IMR-90 (cell line): ENCODE measurements around the gene PDZD2. TPM values are rescaled to one million over a fixed set of nuclear protein-coding genes. Genes with fewer than 3 reads are reported as not detected.

ENCODE experiments used
- ATAC-seq: fragments of 200-7000 bp; cut with Tn5 transposase; 2 replicates; pipeline ENCODE4 v1.9.1; 2020; ENCODE audit warnings: low read depth, mild to moderate bottlenecking, moderate library complexity
- BruUV-seq: library from RNA; stranded (reverse); fragments of 400-500 nt; replicated peaks from 2 replicates; lab custom pipeline; 2021; lab: Mats Ljungman, UMichigan
- CTCF ChIA-PET: fragments of 300-600 bp; formaldehyde crosslinking; extraction: SDS; loops from one replicate; lab custom pipeline; 2021; ENCODE audit warnings: antibody characterized with exemption; lab: Yijun Ruan, JAX
- POLR2A ChIA-PET: fragments of 300-600 bp; sonication (Branson Sonifier 250); formaldehyde crosslinking; loops from one replicate; lab custom pipeline; 2022; ENCODE audit warnings: antibody characterized with exemption; ENCODE audit not compliant: unreplicated experiment; lab: Charles Lee
- DNase-seq: peaks from one replicate; pipeline ENCODE4 v3.0.0; 2013
- H2AFZ ChIP-seq: replicated peaks from 2 replicates; pipeline ENCODE3; 2013; ENCODE audit warnings: low read length, mild to moderate bottlenecking; ENCODE audit not compliant: poor library complexity
- H2AK5ac ChIP-seq: 2 replicates; pipeline ENCODE4 v1.6.1; 2013; ENCODE audit warnings: low read depth, low read length, inconsistent platforms
- H2AK9ac ChIP-seq: replicated peaks from 2 replicates; pipeline ENCODE3; 2013; ENCODE audit warnings: mild to moderate bottlenecking, low read depth, low read length, moderate library complexity; ENCODE audit not compliant: poor library complexity
- H2BK120ac ChIP-seq: 2 replicates; pipeline ENCODE4 v1.6.1; 2013; ENCODE audit warnings: low read depth, low read length, inconsistent platforms
- H2BK15ac ChIP-seq: 3 replicates; pipeline ENCODE4 v1.6.1; 2013; ENCODE audit warnings: low read depth, low read length, inconsistent platforms
- H2BK20ac ChIP-seq: 2 replicates; pipeline ENCODE4 v1.6.1; 2013; ENCODE audit warnings: low read depth, mild to moderate bottlenecking, inconsistent platforms, low read length, moderate library complexity
- H2BK5ac ChIP-seq: 2 replicates; pipeline ENCODE4 v1.6.1; 2013; ENCODE audit warnings: mild to moderate bottlenecking, low read depth, low read length, inconsistent platforms; ENCODE audit not compliant: poor library complexity, severe bottlenecking
- H3K14ac ChIP-seq: replicated peaks from 2 replicates; pipeline ENCODE4 v1.6.1; 2013; ENCODE audit warnings: low read depth, low read length, inconsistent platforms
- H3K18ac ChIP-seq: 2 replicates; pipeline ENCODE4 v1.6.1; 2013; ENCODE audit warnings: low read depth, low read length, control low read depth
- H3K23ac ChIP-seq: 2 replicates; pipeline ENCODE4 v1.6.1; 2013; ENCODE audit warnings: low read depth, low read length, inconsistent platforms
- H3K27ac ChIP-seq: 2 replicates; pipeline ENCODE4 v1.5.1; 2013; ENCODE audit warnings: mild to moderate bottlenecking, control low read depth, low read length; ENCODE audit not compliant: insufficient read depth
- H3K27me3 ChIP-seq: 2 replicates; pipeline ENCODE4 v1.6.1; 2013; ENCODE audit warnings: low read length; ENCODE audit not compliant: control insufficient read depth, insufficient read depth
- H3K36me3 ChIP-seq: 2 replicates; pipeline ENCODE4 v1.6.1; 2013; ENCODE audit warnings: low read length, mixed read lengths; ENCODE audit not compliant: control insufficient read depth, insufficient read depth
- H3K4ac ChIP-seq: 2 replicates; pipeline ENCODE4 v1.6.1; 2013; ENCODE audit warnings: low read depth, low read length, inconsistent platforms
- H3K4me1 ChIP-seq: 2 replicates; pipeline ENCODE4 v1.6.1; 2013; ENCODE audit warnings: low read length, mixed read lengths; ENCODE audit not compliant: control insufficient read depth, insufficient read depth
- H3K4me2 ChIP-seq: 2 replicates; pipeline ENCODE4 v1.6.1; 2013; ENCODE audit warnings: low read depth, mild to moderate bottlenecking, control low read depth, low read length, moderate library complexity
- H3K4me3 ChIP-seq: 2 replicates; pipeline ENCODE4 v1.5.1; 2013; ENCODE audit warnings: low read depth, mild to moderate bottlenecking, control low read depth, low read length, moderate library complexity; ENCODE audit not compliant: insufficient read depth
- H3K56ac ChIP-seq: 2 replicates; pipeline ENCODE4 v1.6.1; 2013; ENCODE audit warnings: low read length, inconsistent platforms; ENCODE audit not compliant: insufficient read depth; ENCODE audit errors: extremely low read depth
- H3K79me1 ChIP-seq, 2 experiments: 2 replicates each; pipeline ENCODE4 v1.6.1; 2013; ENCODE audit warnings: low read length in 2 of 2, inconsistent platforms in 1 of 2, low read depth in 1 of 2
- H3K9ac ChIP-seq: 2 replicates; pipeline ENCODE4 v1.6.1; 2013; ENCODE audit warnings: low read depth, low read length, control low read depth
- H3K9me1 ChIP-seq: 2 replicates; pipeline ENCODE4 v1.6.1; 2013; ENCODE audit warnings: low read length, inconsistent platforms; ENCODE audit not compliant: insufficient read depth
- H3K9me3 ChIP-seq: 2 replicates; pipeline ENCODE4 v1.6.1; 2013; ENCODE audit warnings: low read length; ENCODE audit not compliant: control insufficient read depth, insufficient read depth
- H4K20me1 ChIP-seq: 2 replicates; pipeline ENCODE4 v1.6.1; 2013; ENCODE audit warnings: low read length, inconsistent platforms; ENCODE audit not compliant: insufficient read depth
- H4K5ac ChIP-seq: 2 replicates; pipeline ENCODE4 v1.6.1; 2013; ENCODE audit warnings: mild to moderate bottlenecking, low read depth, low read length, control low read depth
- H4K8ac ChIP-seq, 2 experiments: 2 replicates each; pipeline ENCODE4 v1.6.1; 2013; ENCODE audit warnings: low read depth in 2 of 2, low read length in 2 of 2, control low read depth in 1 of 2, inconsistent platforms in 1 of 2
- H4K91ac ChIP-seq: 2 replicates; pipeline ENCODE4 v1.6.1; 2013; ENCODE audit warnings: low read depth, low read length, inconsistent platforms; ENCODE audit not compliant: insufficient read depth
- BHLHE40 ChIP-seq: fragments of 150-350 bp; IDR thresholded peaks from 2 replicates; pipeline ENCODE4 v1.6.1; 2016; ENCODE audit warnings: mild to moderate bottlenecking, low read depth, low read length
- CEBPB ChIP-seq: IDR thresholded peaks from 2 replicates; pipeline ENCODE4 v1.6.1; 2012; ENCODE audit warnings: low read depth, low read length, improper control_type of control experiment
- CHD1 ChIP-seq: IDR thresholded peaks from 2 replicates; pipeline ENCODE4 v1.6.1; 2012; ENCODE audit warnings: low read depth, low read length, improper control_type of control experiment
- ELK1 ChIP-seq: fragments of 150-350 bp; IDR thresholded peaks from 2 replicates; pipeline ENCODE4 v1.6.1; 2016; ENCODE audit warnings: low read depth, mild to moderate bottlenecking, low read length, moderate library complexity, borderline replicate concordance
- FOS ChIP-seq: fragments of 150-350 bp; IDR thresholded peaks from 2 replicates; pipeline ENCODE4 v1.6.1; 2016; ENCODE audit warnings: low read depth, low read length
- MAFK ChIP-seq: IDR thresholded peaks from 2 replicates; pipeline ENCODE4 v1.6.1; 2012; ENCODE audit warnings: low read depth, low read length, improper control_type of control experiment
- NFE2L2 ChIP-seq: fragments of 150-350 bp; IDR thresholded peaks from 2 replicates; pipeline ENCODE4 v1.6.1; 2016; ENCODE audit warnings: low read depth, mild to moderate bottlenecking, low read length
- RCOR1 ChIP-seq: IDR thresholded peaks from 2 replicates; pipeline ENCODE4 v1.6.1; 2012; ENCODE audit warnings: mild to moderate bottlenecking, low read length, improper control_type of control experiment; ENCODE audit not compliant: insufficient replicate concordance
- RFX5 ChIP-seq: IDR thresholded peaks from 2 replicates; pipeline ENCODE4 v1.8.0; 2012; ENCODE audit warnings: low read depth, mild to moderate bottlenecking, low read length, moderate library complexity
- SMC3 ChIP-seq: fragments of 150-350 bp; IDR thresholded peaks from 2 replicates; pipeline ENCODE4 v1.6.1; 2016; ENCODE audit warnings: low read depth, mild to moderate bottlenecking, antibody characterized with exemption, low read length, moderate library complexity
- dilution Hi-C: fragments of 300-500 bp; cut with HindIII; formaldehyde crosslinking; loops from one replicate; pipeline ENCODE4 v1.14.3; 2018; ENCODE audit warnings: low sequenced_read_pairs; ENCODE audit not compliant: unreplicated experiment
- in situ Hi-C: fragments of 300-500 bp; cut with MboI; formaldehyde crosslinking; loops from 3 replicates; pipeline ENCODE4 v1.14.3; 2019; ENCODE audit warnings: low sequenced_read_pairs, inconsistent platforms, mixed read lengths
- intact Hi-C: fragments of 100-400 bp; cut with micrococcal nuclease; formaldehyde crosslinking; loops from 2 replicates; pipeline ENCODE4 v1.10.0; 2022
- polyA plus RNA-seq, 3 experiments: library from polyadenylated mRNA; depleted of rRNA; stranded (reverse); fragments of >200 nt; gene quantifications; 2 replicates each; pipeline ENCODE4 v1.2.3, GENCODE V29; 2012; ENCODE audit warnings: low replicate concordance in 1 of 3
- total RNA-seq: library from RNA; depleted of rRNA; stranded (reverse); fragments of >200 nt; gene quantifications from 2 replicates; pipeline ENCODE4 v1.2.3, GENCODE V29; 2012

The PDZD2 gene
- total and polyA plus RNA-seq, 2 of the 4 experiments (the other 2 are of a cell fraction), result under 0.01 to 0.02 TPM

GRCh38 chr5:32132757-32133156 lies 493.8 kb downstream of the PDZD2 start:
- ATAC-seq, result peak; percentile 30; the same call in 1 of the 2 replicates
- POLR2A ChIA-PET, result no interaction called here
- H3K4me1 ChIP-seq, result peaks cover 9% of the 10 kb centered on the region

More at GRCh38 chr5:32132757-32133156, 493.8 kb downstream of the PDZD2 start:
- H2BK5ac ChIP-seq, result no peak overlapping the region
- no peak overlapping the region for H3K56ac ChIP-seq
- H4K91ac ChIP-seq, result no peak overlapping the region
- H2BK20ac ChIP-seq, result no peak overlapping the region
- no peak overlapping the region for H4K5ac ChIP-seq
- dilution Hi-C loops (no loop called here), in situ Hi-C loops (no loop called here), intact Hi-C loops (no loop called here)
- peaks cover 42 to 60% of the 10 kb centered on the region in 2 experiments for H3K79me1 ChIP-seq
- H3K36me3 ChIP-seq, result peaks cover 19% of the 10 kb centered on the region
- no peak overlapping the region for H4K8ac ChIP-seq
- H3K4me3 ChIP-seq, result no peak overlapping the region
- H3K9me1 ChIP-seq, result peaks cover 5% of the 10 kb centered on the region; the same call in 1 of the 2 replicates
- H3K18ac ChIP-seq, result no peak overlapping the region
- peaks cover 52% of the 10 kb centered on the region for H4K20me1 ChIP-seq
- no peak overlapping the region for H2BK15ac ChIP-seq
- no peaks in the 10 kb centered on the region for H3K27me3 ChIP-seq
- no peak overlapping the region for H3K27ac ChIP-seq
- BruUV-seq, result no TSS peak
- H2AK9ac ChIP-seq, result no peak overlapping the region
- no peak for TF ChIP-seq NFE2L2
- TF ChIP-seq RFX5, result no peak
- no peak for TF ChIP-seq ELK1
- no peak for TF ChIP-seq RCOR1
- TF ChIP-seq FOS, result no peak
- TF ChIP-seq CEBPB, result no peak
- TF ChIP-seq MAFK, result no peak
- TF ChIP-seq CHD1, result no peak
- TF ChIP-seq SMC3, result no peak
- no peak for TF ChIP-seq BHLHE40
- CTCF ChIA-PET, result no interaction called here
- H3K4ac ChIP-seq, result no peak overlapping the region
- H2AFZ ChIP-seq, result no peak overlapping the region
- H3K9me3 ChIP-seq, result no peaks in the 10 kb centered on the region
- H2BK120ac ChIP-seq, result no peak overlapping the region
- no peak overlapping the region for H2AK5ac ChIP-seq
- no peak overlapping the region for H3K23ac ChIP-seq
- DNase-seq, result no peak
- H3K4me2 ChIP-seq, result no peak overlapping the region
- H3K9ac ChIP-seq, result no peak overlapping the region
- H3K14ac ChIP-seq, result no peak overlapping the region
